ENCODE measurements around the gene CLSTN2. TPM values are rescaled to one million over a fixed set of nuclear protein-coding genes. Genes with fewer than 3 reads are reported as not detected.

Gene CLSTN2
- total RNA-seq, 1 experiment from 2014 or later = not detected

GRCh38 chr3:140384028-140384771, 449.2 kb downstream of the CLSTN2 start:
- Histone ChIP-seq H3K27me3 (ENCODE audit: insufficient read depth, low read depth) (no peaks in the 10 kb centered on the region), H3K79me2 (ENCODE audit: low read depth) (no peaks in the 10 kb centered on the region), H3K27ac (no peak overlapping the region), H3K9me3 (ENCODE audit: insufficient read depth, low read depth) (no peaks in the 10 kb centered on the region), H3F3A (ENCODE audit: insufficient read depth, low read depth) (no peaks in the 10 kb centered on the region), H3K4me2 (no peak overlapping the region), H3K4me3 (no peak overlapping the region), H3K4me1 (replicated peaks; ENCODE audit: insufficient read depth) (no peaks in the 10 kb centered on the region), H3K9me2 (ENCODE audit: insufficient read depth) (no peaks in the 10 kb centered on the region), H3K36me3 (ENCODE audit: low read depth) (no peaks in the 10 kb centered on the region), H4K20me1 (ENCODE audit: insufficient read depth) (no peaks in the 10 kb centered on the region), H2AFZ (no peak overlapping the region)
- ChIA-PET POLR2A (ENCODE audit: unreplicated experiment) (no interaction called here), CTCF (no interaction called here)
- intact Hi-C loops (cut with micrococcal nuclease; ENCODE audit: unreplicated experiment) = no loop called here
- no TSS peak for BruUV-seq (replicated peaks)
- DNase-seq = no peak
- TF ChIP-seq CTCF (conservative IDR thresholded peaks at IDR 0.05) = no peak
- TF ChIP-seq EZH2 (IDR thresholded peaks at IDR 0.05; ENCODE audit: low read depth) = no peak

GRCh38 chr3:140384876-140385275, 449.9 kb downstream of the CLSTN2 start:
- no peaks in the 10 kb centered on the region for H3K9me2 ChIP-seq (ENCODE audit: insufficient read depth)
- H3F3A ChIP-seq (ENCODE audit: insufficient read depth, low read depth) = no peaks in the 10 kb centered on the region
- H3K4me2 ChIP-seq = no peak overlapping the region
- no TSS peak for BruUV-seq (replicated peaks)
- no peaks in the 10 kb centered on the region for H3K27me3 ChIP-seq (ENCODE audit: insufficient read depth, low read depth)
- DNase-seq = no peak
- H3K4me3 ChIP-seq = no peak overlapping the region
- TF ChIP-seq EZH2 (IDR thresholded peaks at IDR 0.05; ENCODE audit: low read depth) (no peak), CTCF (conservative IDR thresholded peaks at IDR 0.05) (no peak)
- H3K9me3 ChIP-seq (ENCODE audit: insufficient read depth, low read depth) = no peaks in the 10 kb centered on the region
- intact Hi-C loops (cut with micrococcal nuclease; ENCODE audit: unreplicated experiment) = no loop called here
- H3K36me3 ChIP-seq (ENCODE audit: low read depth) = no peaks in the 10 kb centered on the region
- H3K27ac ChIP-seq = no peak overlapping the region
- POLR2A ChIA-PET (ENCODE audit: unreplicated experiment) = no interaction called here
- CTCF ChIA-PET = no interaction called here
- no peak overlapping the region for H2AFZ ChIP-seq
- no peaks in the 10 kb centered on the region for H3K79me2 ChIP-seq (ENCODE audit: low read depth)
- H4K20me1 ChIP-seq (ENCODE audit: insufficient read depth) = no peaks in the 10 kb centered on the region
- no peaks in the 10 kb centered on the region for H3K4me1 ChIP-seq (replicated peaks; ENCODE audit: insufficient read depth)

GRCh38 chr3:140386357-140387100, 451.5 kb downstream of the CLSTN2 start:
- DNase-seq = no peak
- Histone ChIP-seq H3F3A (ENCODE audit: insufficient read depth, low read depth) (no peaks in the 10 kb centered on the region), H3K79me2 (ENCODE audit: low read depth) (no peaks in the 10 kb centered on the region), H3K4me2 (no peak overlapping the region), H3K27me3 (ENCODE audit: insufficient read depth, low read depth) (no peaks in the 10 kb centered on the region), H3K9me3 (ENCODE audit: insufficient read depth, low read depth) (no peaks in the 10 kb centered on the region), H3K9me2 (ENCODE audit: insufficient read depth) (no peaks in the 10 kb centered on the region), H2AFZ (no peak overlapping the region), H3K36me3 (ENCODE audit: low read depth) (no peaks in the 10 kb centered on the region), H3K4me1 (replicated peaks; ENCODE audit: insufficient read depth) (no peaks in the 10 kb centered on the region), H3K27ac (no peak overlapping the region), H3K4me3 (no peak overlapping the region), H4K20me1 (ENCODE audit: insufficient read depth) (no peaks in the 10 kb centered on the region)
- no peak for TF ChIP-seq EZH2 (IDR thresholded peaks at IDR 0.05; ENCODE audit: low read depth)
- no peak for TF ChIP-seq CTCF (conservative IDR thresholded peaks at IDR 0.05)
- ChIA-PET CTCF (interaction anchor here (0.5 kb wide), 1 partner anchor 81 kb away, joined by 3 read pairs; no protein-coding TSS in a partner anchor), POLR2A (ENCODE audit: unreplicated experiment) (no interaction called here)
- intact Hi-C loops (cut with micrococcal nuclease; ENCODE audit: unreplicated experiment) = no loop called here
- BruUV-seq (replicated peaks) = no TSS peak

Measured in PC-9 (cell line).